GM18951 (cell line): ENCODE results near the gene TIE1.

ENCODE experiments used
- POLR2A ChIP-seq: IDR thresholded peaks from 4 replicates; pipeline ENCODE4 v1.6.1; 2011; ENCODE audit warnings: mild to moderate bottlenecking; ENCODE audit not compliant: insufficient read length, insufficient read depth; ENCODE audit errors: extremely low read depth
- in situ Hi-C: fragments of 300-500 bp; cut with MboI; formaldehyde crosslinking; loops from one replicate; pipeline ENCODE4 v1.12.0; 2022; ENCODE audit warnings: low sequenced_read_pairs, mixed read lengths, inconsistent platforms; ENCODE audit not compliant: unreplicated experiment

The TIE1 gene

GRCh38 chr1:43269627-43270375 lies 31.0 kb upstream of the TIE1 start, which contains the start of gene TMEM125:
Gene TMEM125, plus strand, starts transcription at chr1:43269983. Its CDS starts 2,740 bp downstream, at chr1:43272723.
- in situ Hi-C loops = no loop called here
- no peak for TF ChIP-seq POLR2A

- TF ChIP-seq POLR2A = no peak
- in situ Hi-C loops = no loop called here
These were observed 30.2 kb upstream of the TIE1 start for GRCh38 chr1:43270421-43271095.

- TF ChIP-seq POLR2A = no peak
- in situ Hi-C loops = no loop called here
These were observed 29.3 kb upstream of the TIE1 start for GRCh38 chr1:43271186-43272118.

GRCh38 chr1:43272161-43272560 lies 28.6 kb upstream of the TIE1 start:
- in situ Hi-C loops = no loop called here
- no peak for TF ChIP-seq POLR2A

GRCh38 chr1:43272576-43273571 lies 27.9 kb upstream of the TIE1 start:
- in situ Hi-C loops = no loop called here
- TF ChIP-seq POLR2A = no peak

GRCh38 chr1:43273708-43274107 lies 27.1 kb upstream of the TIE1 start:
- TF ChIP-seq POLR2A = no peak
- in situ Hi-C loops = no loop called here

GRCh38 chr1:43274125-43274803 lies 26.5 kb upstream of the TIE1 start:
- TF ChIP-seq POLR2A = no peak
- in situ Hi-C loops = no loop called here

- in situ Hi-C loops = no loop called here
These were observed 26.0 kb upstream of the TIE1 start for GRCh38 chr1:43274804-43275180.

GRCh38 chr1:43275826-43276620 lies 24.8 kb upstream of the TIE1 start:
- no peak for TF ChIP-seq POLR2A
- in situ Hi-C loops = no loop called here

More at GRCh38 chr1:43274804-43275180, 26.0 kb upstream of the TIE1 start:
- TF ChIP-seq POLR2A = no peak

GRCh38 chr1:43276673-43277072 lies 24.1 kb upstream of the TIE1 start:
- TF ChIP-seq POLR2A = no peak
- in situ Hi-C loops = no loop called here
